HepG2 (cell line): ENCODE measurements around the gene PPP1R3A.

Experiments used
- TCF12 ChIP-seq, 2 experiments: fragments of 450-650 bp in 1 of 2; sonication (generic) in 1 of 2; formaldehyde crosslinking in 1 of 2; IDR thresholded peaks; 2 replicates each; pipeline versions ENCODE4 v1.6.1 to v1.8.0; 2017 to 2022; ENCODE audit warnings: antibody characterized with exemption in 1 of 2, mild to moderate bottlenecking in 1 of 2, missing genetic modification reagents in 1 of 2, moderate library complexity in 1 of 2
- TF ChIP-seq, protein P1 (sequence below): sonication (generic); formaldehyde crosslinking; IDR thresholded peaks from 2 replicates; pipeline ENCODE4 v1.5.0; 2020; ENCODE audit warnings: mild to moderate bottlenecking, missing genetic modification reagents, moderate library complexity

DNA sequence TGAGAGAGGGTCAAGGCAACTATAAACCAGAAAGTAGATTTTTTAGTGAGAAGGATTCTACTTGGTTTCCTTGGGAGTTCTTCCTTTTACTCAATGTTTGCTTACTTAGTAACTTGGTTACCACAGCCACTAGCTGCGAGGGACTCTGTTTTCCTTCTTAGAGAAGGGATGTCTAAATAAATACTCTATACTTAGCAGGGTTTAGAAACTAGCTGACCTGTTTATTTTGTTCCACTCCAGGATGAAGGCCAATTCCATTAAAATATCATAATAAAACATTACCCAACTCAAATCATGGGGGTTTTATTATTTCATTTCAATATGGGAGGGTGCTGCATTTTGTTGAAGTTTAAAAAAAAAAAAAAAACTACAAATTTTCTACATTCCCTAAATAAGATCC, 87.3 kb downstream of the PPP1R3A start:
- no peak for TF ChIP-seq TCF12 (IDR thresholded peaks at IDR 0.05)
- TF ChIP-seq TCF12 (CRISPR knock-in tag; IDR thresholded peaks at IDR 0.05) = no peak
- TF ChIP-seq, protein P1, sequence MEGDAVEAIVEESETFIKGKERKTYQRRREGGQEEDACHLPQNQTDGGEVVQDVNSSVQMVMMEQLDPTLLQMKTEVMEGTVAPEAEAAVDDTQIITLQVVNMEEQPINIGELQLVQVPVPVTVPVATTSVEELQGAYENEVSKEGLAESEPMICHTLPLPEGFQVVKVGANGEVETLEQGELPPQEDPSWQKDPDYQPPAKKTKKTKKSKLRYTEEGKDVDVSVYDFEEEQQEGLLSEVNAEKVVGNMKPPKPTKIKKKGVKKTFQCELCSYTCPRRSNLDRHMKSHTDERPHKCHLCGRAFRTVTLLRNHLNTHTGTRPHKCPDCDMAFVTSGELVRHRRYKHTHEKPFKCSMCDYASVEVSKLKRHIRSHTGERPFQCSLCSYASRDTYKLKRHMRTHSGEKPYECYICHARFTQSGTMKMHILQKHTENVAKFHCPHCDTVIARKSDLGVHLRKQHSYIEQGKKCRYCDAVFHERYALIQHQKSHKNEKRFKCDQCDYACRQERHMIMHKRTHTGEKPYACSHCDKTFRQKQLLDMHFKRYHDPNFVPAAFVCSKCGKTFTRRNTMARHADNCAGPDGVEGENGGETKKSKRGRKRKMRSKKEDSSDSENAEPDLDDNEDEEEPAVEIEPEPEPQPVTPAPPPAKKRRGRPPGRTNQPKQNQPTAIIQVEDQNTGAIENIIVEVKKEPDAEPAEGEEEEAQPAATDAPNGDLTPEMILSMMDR (CRISPR knock-in tag) = no peak
